Muscle of leg (tissue), 11 donors: Measurements from ENCODE around the gene DUSP2. TPM values are rescaled to one million over a fixed set of nuclear protein-coding genes. Genes with fewer than 3 reads are reported as not detected.
A peak's percentile ranks its signal among the peaks of the same experiment; 100 is the strongest.

Source experiments
- DNase-seq: peaks from one replicate; pipeline ENCODE4 v3.0.0; 2013
- H3K27ac ChIP-seq: one replicate; pipeline ENCODE4 v1.5.1; 2013; ENCODE audit warnings: mild to moderate bottlenecking, low read length, control low read depth
- H3K27me3 ChIP-seq: one replicate; pipeline ENCODE4 v1.6.1; 2013; ENCODE audit warnings: low read length; ENCODE audit not compliant: control insufficient read depth, insufficient read depth
- H3K36me3 ChIP-seq: one replicate; pipeline ENCODE4 v1.6.1; 2013; ENCODE audit warnings: low read length; ENCODE audit not compliant: control insufficient read depth, insufficient read depth
- H3K4me1 ChIP-seq: one replicate; pipeline ENCODE4 v1.6.1; 2013; ENCODE audit warnings: low read length; ENCODE audit not compliant: control insufficient read depth, insufficient read depth
- H3K4me3 ChIP-seq: one replicate; pipeline ENCODE4 v1.5.1; 2013; ENCODE audit warnings: low read length, control low read depth
- H3K9me3 ChIP-seq: replicated peaks from 2 replicates; pipeline ENCODE4 v1.6.1; 2013; ENCODE audit warnings: low read depth, low read length; ENCODE audit not compliant: control insufficient read depth
- WGBS: methylation state at CpG from one replicate; pipeline ENCODE4 v1.1.5; 2013; ENCODE audit warnings: missing lambda C conversion rate; ENCODE audit not compliant: insufficient coverage; 5-methylcytosine and 5-hydroxymethylcytosine counted together
- polyA plus RNA-seq, 8 donors: library from polyadenylated mRNA; unstranded; fragments of 120-200 nt; gene quantifications; one replicate each; pipeline versions ENCODE4 v1.2.1 to v1.2.3, GENCODE V29; 2013; ENCODE audit warnings: inconsistent platforms in 1 of 8, low replicate concordance in 1 of 8; ENCODE audit not compliant: insufficient read length in 8 of 8, insufficient read depth in 1 of 8
- total RNA-seq: library from RNA; stranded (reverse); fragments of 120-200 nt; gene quantifications from one replicate; pipeline ENCODE4 v1.2.4, GENCODE V29; 2013

Gene DUSP2
- total and polyA plus RNA-seq, 9 donors, result 2.2 to 10.2 (median 5.6) TPM

- no peak overlapping the region for H3K4me3 ChIP-seq
- peaks cover 13% of the 10 kb centered on the region for H3K4me1 ChIP-seq
- H3K36me3 ChIP-seq, result no peaks in the 10 kb centered on the region
- H3K9me3 ChIP-seq, result no peaks in the 10 kb centered on the region
- 65% methylated on average over 12 of the region's 16 CpGs for WGBS
- DNase-seq, result no peak
- H3K27ac ChIP-seq, result no peak overlapping the region
- no peaks in the 10 kb centered on the region for H3K27me3 ChIP-seq
These were observed 9.5 kb upstream of the DUSP2 start for GRCh38 chr2:96154506-96155380.

GRCh38 chr2:96153991-96154431 is 8.8 kb upstream of the DUSP2 start:
- no peak overlapping the region for H3K4me3 ChIP-seq
- DNase-seq, result no peak
- H3K9me3 ChIP-seq, result no peaks in the 10 kb centered on the region
- peaks cover 13% of the 10 kb centered on the region for H3K4me1 ChIP-seq
- H3K36me3 ChIP-seq, result no peaks in the 10 kb centered on the region
- 78% methylated on average over 7 of the region's 7 CpGs for WGBS
- H3K27ac ChIP-seq, result no peak overlapping the region
- peaks cover under 1% of the 10 kb centered on the region for H3K27me3 ChIP-seq

- WGBS, result 77% methylated on average over 7 of the region's 7 CpGs
- no peak overlapping the region for H3K4me3 ChIP-seq
- DNase-seq, result no peak
These were observed 8.1 kb upstream of the DUSP2 start for GRCh38 chr2:96153291-96153713.

DNA sequence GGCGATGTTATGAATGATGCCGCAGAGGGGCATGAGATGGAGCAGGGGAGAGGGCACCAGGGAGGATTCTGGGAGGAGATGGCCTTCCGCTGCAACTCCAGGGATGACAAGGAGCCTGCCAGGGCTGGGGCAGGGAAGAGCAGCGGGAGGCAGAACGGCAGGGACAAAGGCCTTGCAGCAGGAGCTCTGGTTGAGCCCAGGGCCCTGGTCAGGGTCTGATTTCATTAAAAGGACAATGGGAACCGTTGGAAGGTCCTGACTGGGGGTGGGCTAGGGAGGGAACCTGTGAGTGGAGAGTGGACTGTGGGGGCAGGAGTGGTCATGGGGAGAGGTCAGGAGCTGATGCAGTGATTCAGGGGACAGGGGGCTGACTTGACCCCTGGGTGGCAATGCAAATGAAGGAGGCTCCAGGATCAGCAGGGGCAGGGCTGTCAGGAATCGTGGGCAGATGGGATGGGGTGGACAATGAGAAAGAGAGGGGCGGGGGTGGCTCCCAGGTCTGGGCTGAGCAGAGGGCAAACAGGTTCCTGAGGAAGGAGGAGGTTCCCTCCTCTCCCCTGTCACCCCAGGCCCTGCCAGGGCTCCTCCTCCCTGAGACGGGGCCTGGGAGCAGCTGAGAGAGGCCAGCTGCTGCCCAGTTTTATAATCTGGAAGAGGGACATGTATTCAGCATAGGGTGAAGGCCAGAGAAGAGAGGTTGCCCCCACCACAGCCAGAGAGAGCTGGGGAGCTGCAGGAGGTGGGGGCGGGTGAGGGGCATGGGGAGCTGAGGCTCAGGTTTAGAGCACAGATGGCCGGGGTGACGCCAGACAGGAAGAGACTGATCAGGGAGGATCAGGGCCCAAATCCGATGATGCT is 7.3 kb upstream of the DUSP2 start:
- Histone ChIP-seq H3K9me3 (no peaks in the 10 kb centered on the region), H3K36me3 (no peaks in the 10 kb centered on the region), H3K27ac (no peak overlapping the region), H3K4me3 (no peak overlapping the region), H3K27me3 (peaks cover 12% of the 10 kb centered on the region), H3K4me1 (peaks cover 13% of the 10 kb centered on the region)
- no peak for DNase-seq
- 65% methylated on average over 7 of the region's 13 CpGs for WGBS

More at GRCh38 chr2:96153291-96153713, 8.1 kb upstream of the DUSP2 start:
- Histone ChIP-seq H3K27me3 (peaks cover 8% of the 10 kb centered on the region), H3K36me3 (no peaks in the 10 kb centered on the region), H3K4me1 (peaks cover 13% of the 10 kb centered on the region), H3K9me3 (no peaks in the 10 kb centered on the region), H3K27ac (no peak overlapping the region)

DNA sequence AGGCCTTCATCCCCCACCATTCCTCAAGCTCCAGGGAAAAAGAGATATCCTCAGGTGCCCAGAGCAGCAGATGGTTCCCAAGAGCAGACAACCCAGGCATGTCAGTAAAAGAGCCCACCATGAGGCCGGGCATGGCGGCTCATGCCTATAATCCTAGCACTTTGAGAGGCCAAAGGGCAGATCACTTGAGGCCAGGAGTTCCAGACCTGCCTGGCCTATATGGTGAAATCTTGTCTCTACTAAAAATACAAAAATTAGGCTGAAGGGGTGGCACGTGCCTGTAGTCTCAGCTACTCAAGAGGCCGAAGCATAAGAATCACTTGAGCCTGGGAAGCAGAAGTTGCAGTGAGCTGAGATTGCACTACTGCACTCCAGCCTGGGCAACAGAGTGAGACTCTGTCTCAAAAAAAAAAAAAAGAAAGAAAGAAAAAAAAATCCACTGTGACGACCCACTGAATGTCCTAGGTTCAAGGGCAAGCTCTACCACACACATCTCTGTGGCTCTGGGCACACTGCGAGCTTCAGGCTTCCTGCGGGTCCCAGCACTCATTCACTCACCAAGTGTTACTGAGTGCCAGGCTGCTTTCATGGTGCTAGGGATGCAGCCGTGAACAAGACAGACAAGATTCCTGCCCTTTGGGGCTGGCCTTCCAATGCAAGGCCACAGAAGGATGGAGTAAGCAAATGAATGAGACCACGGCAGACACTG is 6.5 kb upstream of the DUSP2 start:
- Histone ChIP-seq H3K4me1 (peaks cover 19% of the 10 kb centered on the region), H3K27me3 (peaks cover 17% of the 10 kb centered on the region), H3K9me3 (no peaks in the 10 kb centered on the region), H3K4me3 (no peak overlapping the region), H3K27ac (no peak overlapping the region), H3K36me3 (no peaks in the 10 kb centered on the region)
- DNase-seq, result no peak
- WGBS, result 85% methylated on average over 4 of the region's 9 CpGs

- 89% methylated on average over 14 of the region's 14 CpGs for WGBS
- H3K27ac ChIP-seq, result no peak overlapping the region
- H3K27me3 ChIP-seq, result peaks cover 18% of the 10 kb centered on the region
- peaks cover 27% of the 10 kb centered on the region for H3K4me1 ChIP-seq
- DNase-seq, result no peak
- no peak overlapping the region for H3K4me3 ChIP-seq
- H3K36me3 ChIP-seq, result no peaks in the 10 kb centered on the region
- no peaks in the 10 kb centered on the region for H3K9me3 ChIP-seq
These were observed 5.8 kb upstream of the DUSP2 start for GRCh38 chr2:96150791-96151594.

DNA sequence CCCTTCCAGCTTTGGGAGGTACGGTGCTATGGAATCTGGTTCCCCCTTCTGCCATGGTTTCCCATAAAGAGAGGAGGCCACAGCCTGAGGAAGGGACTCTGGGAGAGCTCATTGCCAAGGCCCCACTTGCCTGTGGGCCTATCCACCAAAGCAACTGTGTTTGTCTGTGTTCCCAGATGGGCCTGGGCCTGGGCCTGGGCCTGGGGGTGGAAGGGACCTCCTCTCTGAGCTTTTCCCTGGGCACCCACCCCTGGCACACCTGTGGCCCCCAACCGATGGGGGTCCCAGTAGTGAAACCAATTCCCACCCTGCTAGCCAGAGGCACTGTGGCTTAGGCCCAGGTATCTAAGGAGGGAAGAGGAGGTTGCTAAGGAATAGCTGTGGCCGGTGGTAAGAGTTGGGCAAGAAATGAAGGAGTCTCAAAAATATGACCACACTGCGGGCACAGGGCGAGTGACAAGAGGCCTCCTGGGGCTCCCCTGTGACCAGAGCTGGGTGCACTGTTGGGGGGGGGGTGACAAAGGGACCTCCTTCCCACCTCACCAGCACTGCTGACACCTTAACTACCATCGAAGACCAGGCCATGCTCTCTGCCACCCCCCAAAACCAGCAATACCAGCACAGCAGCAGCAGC is 4.9 kb upstream of the DUSP2 start:
- no peak overlapping the region for H3K27ac ChIP-seq
- no peak overlapping the region for H3K4me3 ChIP-seq
- H3K36me3 ChIP-seq, result no peaks in the 10 kb centered on the region
- peaks cover 18% of the 10 kb centered on the region for H3K27me3 ChIP-seq
- DNase-seq, result no peak
- WGBS, result 84% methylated on average over 4 of the region's 6 CpGs
- H3K4me1 ChIP-seq, result peaks cover 33% of the 10 kb centered on the region
- H3K9me3 ChIP-seq, result no peaks in the 10 kb centered on the region

DNA sequence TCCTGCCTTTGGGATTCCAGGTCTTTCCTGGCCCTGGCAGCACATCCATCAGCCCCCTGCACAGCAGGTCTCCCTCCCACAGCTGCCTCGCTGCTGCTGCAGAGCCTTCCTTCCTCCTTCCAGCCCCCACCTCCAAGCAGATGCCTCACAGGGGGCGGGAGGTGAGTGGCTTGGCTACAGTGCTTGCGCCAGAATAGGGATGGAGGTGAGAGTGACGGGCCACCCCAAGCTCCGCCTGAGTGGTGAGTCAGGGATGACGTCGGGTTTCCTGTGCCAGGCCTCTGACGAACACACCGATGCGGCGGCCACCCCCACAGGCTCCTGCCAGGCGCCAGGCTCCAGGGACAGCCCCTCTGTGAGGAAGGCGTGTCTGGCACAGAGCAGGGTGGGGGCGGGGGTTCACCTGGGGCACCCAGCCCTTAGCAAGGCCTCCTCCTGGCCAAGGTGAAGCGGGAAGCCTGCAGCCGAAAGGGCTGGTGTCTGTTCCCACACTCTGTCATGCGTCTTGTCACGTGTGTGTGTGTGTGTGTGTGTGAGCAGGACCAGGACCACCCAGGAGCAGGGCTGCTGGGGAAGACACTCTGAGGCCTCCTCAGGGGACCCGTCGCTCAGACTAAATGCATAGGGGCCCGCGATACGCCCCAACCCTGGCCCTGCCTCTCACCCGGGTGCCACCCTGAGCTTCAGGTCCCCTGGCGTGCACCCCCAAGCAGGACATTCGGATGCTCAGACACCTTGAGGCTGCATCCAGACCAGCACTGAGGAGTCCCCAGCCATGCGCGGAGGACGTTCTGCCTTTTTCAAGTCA is 3.4 kb upstream of the DUSP2 start:
- H3K27ac ChIP-seq, result no peak overlapping the region
- WGBS, result 19% methylated on average over 18 of the region's 29 CpGs
- peaks cover 18% of the 10 kb centered on the region for H3K27me3 ChIP-seq
- H3K9me3 ChIP-seq, result no peaks in the 10 kb centered on the region
- H3K36me3 ChIP-seq, result no peaks in the 10 kb centered on the region
- peaks cover 45% of the 10 kb centered on the region for H3K4me1 ChIP-seq
- DNase-seq, result peak; percentile 69
- no peak overlapping the region for H3K4me3 ChIP-seq
